ENCODE measurements around the gene ACP6.

DNA sequence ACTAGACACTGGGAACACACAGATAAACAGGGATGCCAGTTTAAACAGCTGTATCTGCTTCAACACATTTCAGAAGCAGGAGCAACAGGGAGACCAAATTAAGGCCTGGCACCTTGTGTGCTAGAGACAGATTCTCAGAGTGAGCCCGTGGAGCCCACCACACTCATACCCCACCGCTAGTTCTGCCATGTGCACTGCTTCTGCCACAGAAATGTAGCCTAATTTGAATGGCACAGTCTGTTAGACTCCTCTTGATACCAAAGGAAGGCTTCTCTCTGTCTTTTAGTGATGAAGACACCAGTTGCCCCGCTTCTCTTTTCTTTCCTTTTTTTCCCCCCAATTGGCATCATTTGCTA, 29.3 kb upstream of the ACP6 start:
- TF ChIP-seq POLR2A (IDR thresholded peaks at IDR 0.05; ENCODE audit: insufficient read depth in 1 of 2, low read depth in 2 of 2, low read length in 2 of 2), result no peak
- no peak for TF ChIP-seq ATF3 (CRISPR knock-in tag; IDR thresholded peaks at IDR 0.05)
- no peak for TF ChIP-seq NFYB (CRISPR knock-in tag; IDR thresholded peaks at IDR 0.05)
- no peak for TF ChIP-seq STAG1 (CRISPR knock-in tag; IDR thresholded peaks at IDR 0.05)
- no peak for TF ChIP-seq MATR3 (CRISPR knock-in tag; IDR thresholded peaks at IDR 0.05)
- no peak for TF ChIP-seq CREM (IDR thresholded peaks at IDR 0.05)
- TF ChIP-seq CREM (CRISPR knock-in tag; IDR thresholded peaks at IDR 0.05), result no peak
- TF ChIP-seq MLX (CRISPR knock-in tag; IDR thresholded peaks at IDR 0.05), result no peak
